ENCODE data around the gene ATP6V0A1. TPM values are rescaled to one million over a fixed set of nuclear protein-coding genes. Genes with fewer than 3 reads are reported as not detected.

ATP6V0A1 gene
- total RNA-seq, 2 donors from 2014 or later: 63.2 to 95.6 TPM

DNA sequence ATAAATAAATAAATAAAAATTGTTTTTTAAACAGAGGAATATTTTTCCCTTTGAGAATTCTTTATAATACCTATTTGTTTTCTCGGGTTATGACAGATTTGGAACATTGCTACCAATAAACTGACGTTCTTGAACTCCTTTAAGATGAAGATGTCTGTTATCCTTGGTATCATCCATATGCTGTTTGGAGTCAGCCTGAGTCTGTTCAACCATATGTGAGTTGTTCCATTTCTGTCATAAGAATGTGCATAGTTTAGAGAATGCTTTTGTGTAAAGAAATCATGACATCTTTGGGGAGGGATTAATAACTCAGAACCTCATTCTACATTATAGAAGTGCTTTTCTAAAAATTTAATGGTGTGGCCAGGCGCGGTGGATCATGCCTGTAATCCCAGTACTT lies 40.1 kb downstream of the ATP6V0A1 start:
- ATAC-seq (ENCODE audit: insufficient number of reproducible peaks, low FRiP score, low read depth): no peak
- Histone ChIP-seq H3K4me3 (no peak overlapping the region), H3K27ac (no peak overlapping the region), H3K36me3 (peaks cover 52% of the 10 kb centered on the region), H3K27me3 (replicated peaks; ENCODE audit: insufficient read depth) (no peaks in the 10 kb centered on the region), H3K4me1 (ENCODE audit: control insufficient read depth in 1 of 2, low read depth in 2 of 2) (no peaks in the 10 kb centered on the region), H3K9me3 (no peaks in the 10 kb centered on the region)
- DNase-seq (ENCODE audit: low spot score): no peak
- TF ChIP-seq, protein P1, sequence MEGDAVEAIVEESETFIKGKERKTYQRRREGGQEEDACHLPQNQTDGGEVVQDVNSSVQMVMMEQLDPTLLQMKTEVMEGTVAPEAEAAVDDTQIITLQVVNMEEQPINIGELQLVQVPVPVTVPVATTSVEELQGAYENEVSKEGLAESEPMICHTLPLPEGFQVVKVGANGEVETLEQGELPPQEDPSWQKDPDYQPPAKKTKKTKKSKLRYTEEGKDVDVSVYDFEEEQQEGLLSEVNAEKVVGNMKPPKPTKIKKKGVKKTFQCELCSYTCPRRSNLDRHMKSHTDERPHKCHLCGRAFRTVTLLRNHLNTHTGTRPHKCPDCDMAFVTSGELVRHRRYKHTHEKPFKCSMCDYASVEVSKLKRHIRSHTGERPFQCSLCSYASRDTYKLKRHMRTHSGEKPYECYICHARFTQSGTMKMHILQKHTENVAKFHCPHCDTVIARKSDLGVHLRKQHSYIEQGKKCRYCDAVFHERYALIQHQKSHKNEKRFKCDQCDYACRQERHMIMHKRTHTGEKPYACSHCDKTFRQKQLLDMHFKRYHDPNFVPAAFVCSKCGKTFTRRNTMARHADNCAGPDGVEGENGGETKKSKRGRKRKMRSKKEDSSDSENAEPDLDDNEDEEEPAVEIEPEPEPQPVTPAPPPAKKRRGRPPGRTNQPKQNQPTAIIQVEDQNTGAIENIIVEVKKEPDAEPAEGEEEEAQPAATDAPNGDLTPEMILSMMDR (IDR thresholded peaks at IDR 0.05): no peak

DNA sequence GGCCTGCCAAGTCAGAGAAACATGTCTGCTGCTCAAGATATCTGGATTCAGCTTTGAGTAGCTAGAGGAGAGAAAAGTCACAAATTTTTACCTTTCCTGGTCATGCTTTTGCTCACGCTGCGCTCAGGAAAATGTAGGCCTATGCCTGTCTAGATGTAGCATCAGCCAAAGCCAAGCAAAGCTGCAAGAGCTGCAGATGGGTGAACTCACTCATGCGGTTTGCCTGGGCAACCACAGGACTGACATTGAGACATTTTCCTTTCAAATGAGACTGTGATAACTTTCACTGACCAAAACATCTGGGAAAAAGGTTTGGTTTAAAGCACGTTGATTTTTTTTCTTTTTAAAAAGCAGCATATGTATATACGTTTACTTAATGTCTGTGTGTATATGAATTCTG lies 43.4 kb downstream of the ATP6V0A1 start:
- Histone ChIP-seq H3K4me1 (ENCODE audit: control insufficient read depth in 1 of 2, low read depth in 2 of 2) (no peaks in the 10 kb centered on the region), H3K36me3 (peaks cover 43% of the 10 kb centered on the region), H3K9me3 (no peaks in the 10 kb centered on the region), H3K27me3 (replicated peaks; ENCODE audit: insufficient read depth) (no peaks in the 10 kb centered on the region), H3K27ac (no peak overlapping the region), H3K4me3 (no peak overlapping the region)
- no peak for ATAC-seq (ENCODE audit: insufficient number of reproducible peaks, low FRiP score, low read depth)
- DNase-seq (ENCODE audit: low spot score): no peak
- TF ChIP-seq, protein P1 (IDR thresholded peaks at IDR 0.05): no peak

DNA sequence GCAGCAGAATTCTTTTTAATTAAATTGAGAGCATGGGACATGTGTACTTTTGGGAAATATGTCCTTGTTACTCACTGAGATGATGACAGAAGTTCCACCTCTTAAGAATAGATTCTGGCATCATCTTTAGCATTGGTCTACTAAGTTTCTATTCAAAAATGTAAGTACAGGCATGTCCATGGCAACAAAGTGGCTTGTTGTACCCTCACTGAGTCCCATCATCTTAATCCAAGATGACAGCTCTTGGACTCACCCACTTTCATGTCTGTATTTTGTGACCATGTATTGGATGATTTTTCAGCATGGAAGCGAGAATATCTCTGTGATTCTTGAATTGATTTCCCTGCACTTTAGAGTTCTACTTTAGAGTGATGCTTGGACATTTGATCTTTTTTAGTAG lies 44.2 kb downstream of the ATP6V0A1 start:
- Histone ChIP-seq H3K36me3 (peaks cover 42% of the 10 kb centered on the region), H3K27ac (no peak overlapping the region), H3K9me3 (no peaks in the 10 kb centered on the region), H3K27me3 (replicated peaks; ENCODE audit: insufficient read depth) (no peaks in the 10 kb centered on the region), H3K4me3 (no peak overlapping the region), H3K4me1 (ENCODE audit: control insufficient read depth in 1 of 2, low read depth in 2 of 2) (no peaks in the 10 kb centered on the region)
- TF ChIP-seq, protein P1 (IDR thresholded peaks at IDR 0.05): no peak
- no peak for ATAC-seq (ENCODE audit: insufficient number of reproducible peaks, low FRiP score, low read depth)
- DNase-seq (ENCODE audit: low spot score): no peak

DNA sequence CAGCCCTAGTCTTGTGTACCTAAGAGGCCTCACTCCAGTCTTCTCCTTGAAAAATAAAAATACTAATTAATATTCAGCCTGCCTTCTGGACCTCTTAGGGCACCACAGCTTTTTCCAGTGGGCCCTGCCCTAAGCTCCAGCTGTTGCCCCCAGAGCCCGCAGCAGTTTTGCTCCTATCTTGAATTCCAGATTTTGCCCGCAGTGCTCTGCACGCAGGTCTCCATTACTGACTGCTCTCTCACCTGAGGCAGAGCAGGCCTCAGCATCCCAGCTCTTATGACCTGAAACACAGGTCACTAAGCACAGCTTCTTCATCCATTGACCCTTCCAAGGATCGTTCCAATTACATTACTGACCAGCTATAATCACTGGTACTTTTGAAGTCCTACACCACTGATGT lies 49.0 kb downstream of the ATP6V0A1 start:
- H3K4me1 ChIP-seq (ENCODE audit: control insufficient read depth in 1 of 2, low read depth in 2 of 2): peaks cover 2 to 37% of the 10 kb centered on the region in 2 donors
- H3K36me3 ChIP-seq: peaks cover 9% of the 10 kb centered on the region
- no peak for DNase-seq (ENCODE audit: low spot score)
- no peak for ATAC-seq (ENCODE audit: insufficient number of reproducible peaks, low FRiP score, low read depth)
- H3K9me3 ChIP-seq: no peaks in the 10 kb centered on the region
- H3K4me3 ChIP-seq: no peak overlapping the region
- peak overlapping the region in 1 of 2 donors; percentile 34 for H3K27ac ChIP-seq
- no peaks in the 10 kb centered on the region for H3K27me3 ChIP-seq (replicated peaks; ENCODE audit: insufficient read depth)
- TF ChIP-seq, protein P1 (IDR thresholded peaks at IDR 0.05): no peak

DNA sequence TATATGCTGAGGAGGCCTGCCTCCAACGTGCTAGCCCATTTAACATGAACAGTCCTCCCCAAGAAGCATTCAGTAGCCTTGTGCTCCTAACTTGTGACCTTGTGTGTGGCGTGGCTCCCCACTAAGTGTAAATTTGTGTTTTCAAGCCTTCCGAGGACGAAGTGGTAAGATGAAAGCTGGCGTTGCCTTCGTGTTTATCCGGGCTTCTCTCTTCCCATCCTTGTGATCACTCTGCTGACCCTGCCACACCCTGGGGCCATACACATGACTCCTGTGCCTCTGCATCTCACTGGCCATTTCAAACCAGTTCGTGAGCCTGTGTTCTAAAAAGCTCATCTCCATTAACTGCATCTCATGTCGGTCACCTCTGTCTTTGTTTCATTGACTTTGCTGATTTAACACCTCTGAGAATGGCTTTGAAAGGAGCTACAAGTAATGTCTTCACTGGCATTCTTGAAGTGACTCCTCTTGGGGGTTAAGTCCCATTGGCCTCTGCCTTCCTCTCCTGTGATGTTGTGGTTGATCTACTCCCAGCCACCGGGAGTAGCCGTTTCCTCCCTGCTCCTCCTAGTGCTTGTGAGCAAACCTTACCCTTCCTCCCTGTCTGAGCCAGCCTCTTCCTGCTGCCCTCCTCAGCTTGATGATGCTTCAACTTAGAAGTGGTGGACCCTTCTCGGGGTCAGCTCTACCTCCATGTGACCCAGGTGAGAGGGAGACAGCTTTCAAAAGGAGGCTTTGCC lies 49.9 kb downstream of the ATP6V0A1 start:
- Histone ChIP-seq H3K27ac (peak overlapping the region; percentile 28 to 70), H3K9me3 (no peaks in the 10 kb centered on the region), H3K4me3 (no peak overlapping the region), H3K4me1 (ENCODE audit: control insufficient read depth in 1 of 2, low read depth in 2 of 2) (peaks cover 11 to 46% of the 10 kb centered on the region in 2 donors), H3K27me3 (replicated peaks; ENCODE audit: insufficient read depth) (no peaks in the 10 kb centered on the region), H3K36me3 (peaks cover 5% of the 10 kb centered on the region)
- TF ChIP-seq, protein P1 (IDR thresholded peaks at IDR 0.05): no peak
- no peak for DNase-seq (ENCODE audit: low spot score)
- ATAC-seq (ENCODE audit: insufficient number of reproducible peaks, low FRiP score, low read depth): no peak

All from thoracic aorta (tissue), 2 donors.